ENCODE measurements around the gene EIF3B.

DNA sequence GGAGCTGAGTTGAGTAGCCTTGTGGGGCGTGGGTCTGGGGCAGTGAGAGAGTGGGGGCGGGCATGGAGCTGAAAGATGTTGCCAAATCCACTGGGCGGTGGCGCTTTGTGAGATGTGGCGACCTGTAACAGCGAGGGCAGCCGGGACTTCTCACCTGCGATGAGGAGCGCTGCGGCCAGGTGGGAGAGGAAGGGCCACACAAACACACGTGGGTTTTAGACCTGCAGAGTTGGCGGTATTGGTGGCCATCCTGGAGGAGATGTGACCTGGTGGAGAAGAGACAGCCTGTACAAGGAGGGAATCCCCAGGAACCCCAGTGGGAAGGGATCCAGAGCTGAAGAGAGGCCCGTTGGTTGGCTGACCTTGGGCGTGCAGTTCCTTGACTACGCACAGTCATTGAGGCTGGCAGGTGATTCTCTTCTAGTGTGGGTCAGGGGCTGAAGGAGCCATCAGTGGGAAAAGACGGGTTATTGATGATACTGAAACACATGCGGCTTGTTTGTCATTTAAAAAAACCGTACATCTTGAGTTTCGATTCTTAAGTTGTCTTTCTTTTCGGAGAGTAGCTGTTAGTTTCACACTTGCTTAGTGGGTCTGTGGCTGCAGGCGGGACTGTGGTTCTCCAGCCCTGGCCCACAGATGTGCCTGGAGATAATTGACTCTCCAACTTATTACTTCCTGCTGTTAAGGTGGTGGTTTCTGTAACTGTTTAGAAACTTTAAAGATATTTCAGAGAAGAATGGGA, 51.1 kb downstream of the EIF3B start:
- TF ChIP-seq, protein P1, sequence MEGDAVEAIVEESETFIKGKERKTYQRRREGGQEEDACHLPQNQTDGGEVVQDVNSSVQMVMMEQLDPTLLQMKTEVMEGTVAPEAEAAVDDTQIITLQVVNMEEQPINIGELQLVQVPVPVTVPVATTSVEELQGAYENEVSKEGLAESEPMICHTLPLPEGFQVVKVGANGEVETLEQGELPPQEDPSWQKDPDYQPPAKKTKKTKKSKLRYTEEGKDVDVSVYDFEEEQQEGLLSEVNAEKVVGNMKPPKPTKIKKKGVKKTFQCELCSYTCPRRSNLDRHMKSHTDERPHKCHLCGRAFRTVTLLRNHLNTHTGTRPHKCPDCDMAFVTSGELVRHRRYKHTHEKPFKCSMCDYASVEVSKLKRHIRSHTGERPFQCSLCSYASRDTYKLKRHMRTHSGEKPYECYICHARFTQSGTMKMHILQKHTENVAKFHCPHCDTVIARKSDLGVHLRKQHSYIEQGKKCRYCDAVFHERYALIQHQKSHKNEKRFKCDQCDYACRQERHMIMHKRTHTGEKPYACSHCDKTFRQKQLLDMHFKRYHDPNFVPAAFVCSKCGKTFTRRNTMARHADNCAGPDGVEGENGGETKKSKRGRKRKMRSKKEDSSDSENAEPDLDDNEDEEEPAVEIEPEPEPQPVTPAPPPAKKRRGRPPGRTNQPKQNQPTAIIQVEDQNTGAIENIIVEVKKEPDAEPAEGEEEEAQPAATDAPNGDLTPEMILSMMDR (IDR thresholded peaks at IDR 0.05) = no peak
- no peak for TF ChIP-seq POLR2A (IDR thresholded peaks at IDR 0.05)

All from testis (tissue), 2 donors.